A673 (cell line): ENCODE results near the gene P2RX2. TPM values are rescaled to one million over a fixed set of nuclear protein-coding genes. Genes with fewer than 3 reads are reported as not detected.

ENCODE experiments used
- Bru-seq: library from RNA; stranded (reverse); fragments of 400-500 nt; gene quantifications from one replicate; lab custom pipeline; 2021; lab: Mats Ljungman, UMichigan
- BruChase-seq, 2 experiments: library from RNA; stranded (reverse); fragments of 400-500 nt; gene quantifications; one replicate each; lab custom pipeline; 2021; lab: Mats Ljungman, UMichigan
- BruUV-seq: library from RNA; stranded (reverse); fragments of 400-500 nt; replicated peaks from 2 replicates; lab custom pipeline; 2021; lab: Mats Ljungman, UMichigan
- CTCF ChIA-PET: fragments of 300-600 bp; sonication (Branson Sonifier 250); formaldehyde crosslinking; loops from one replicate; lab custom pipeline; 2022; ENCODE audit warnings: antibody characterized with exemption; lab: Charles Lee
- POLR2A ChIA-PET: fragments of 300-600 bp; sonication (Branson Sonifier 250); formaldehyde crosslinking; loops from one replicate; lab custom pipeline; 2022; ENCODE audit warnings: antibody characterized with exemption; ENCODE audit not compliant: low non-redundant PET; lab: Charles Lee
- DNase-seq: peaks from one replicate; pipeline ENCODE4 v3.0.0-alpha.2; 2015; ENCODE audit warnings: low spot score
- H3K27ac ChIP-seq: fragments of 200-600 bp; sonication (generic); 2 replicates; pipeline ENCODE4 v1.5.1; 2016; ENCODE audit warnings: mixed run types, low read depth, mild to moderate bottlenecking, mixed read lengths, antibody characterized with exemption, low read length; ENCODE audit not compliant: poor library complexity, severe bottlenecking
- H3K27me3 ChIP-seq: fragments of 200-600 bp; sonication (generic); replicated peaks from 2 replicates; pipeline ENCODE4 v1.6.1; 2017; ENCODE audit warnings: mixed run types, low read depth, mild to moderate bottlenecking, mixed read lengths, antibody characterized with exemption, low read length; ENCODE audit not compliant: insufficient read depth, poor library complexity
- H3K36me3 ChIP-seq: fragments of 200-600 bp; sonication (generic); 2 replicates; pipeline ENCODE4 v1.6.1; 2016; ENCODE audit warnings: mixed run types, mild to moderate bottlenecking, mixed read lengths, antibody characterized with exemption, low read length; ENCODE audit not compliant: insufficient read depth, poor library complexity, severe bottlenecking
- H3K4me1 ChIP-seq: fragments of 200-600 bp; sonication (generic); 2 replicates; pipeline ENCODE4 v1.6.1; 2017; ENCODE audit warnings: mixed run types, mild to moderate bottlenecking, mixed read lengths, antibody characterized with exemption, low read length; ENCODE audit not compliant: insufficient read depth, poor library complexity, severe bottlenecking
- H3K4me3 ChIP-seq: fragments of 200-600 bp; sonication (generic); 2 replicates; pipeline ENCODE4 v1.5.1; 2016; ENCODE audit warnings: low read depth, mixed run types, mild to moderate bottlenecking, mixed read lengths, low read length; ENCODE audit not compliant: poor library complexity, severe bottlenecking
- H3K9me3 ChIP-seq: fragments of 200-600 bp; sonication (generic); 2 replicates; pipeline ENCODE4 v1.6.1; 2016; ENCODE audit warnings: mixed run types, low read depth, mild to moderate bottlenecking, mixed read lengths, antibody characterized with exemption, low read length; ENCODE audit not compliant: poor library complexity, severe bottlenecking
- CTCF ChIP-seq: fragments of 300-800, 200-600 bp; sonication (generic); conservative IDR thresholded peaks from 2 replicates; pipeline ENCODE4 v1.5.1; 2017; ENCODE audit warnings: low read depth, mild to moderate bottlenecking, antibody characterized with exemption, low read length, moderate library complexity, mixed read lengths
- EZH2 ChIP-seq: fragments of 200-600 bp; sonication (generic); IDR thresholded peaks from 2 replicates; pipeline ENCODE4 v1.6.1; 2017; ENCODE audit warnings: borderline replicate concordance, low read depth, mild to moderate bottlenecking, mixed read lengths, antibody characterized with exemption, low read length; ENCODE audit not compliant: poor library complexity, severe bottlenecking
- intact Hi-C: fragments of 100-400 bp; cut with micrococcal nuclease; formaldehyde crosslinking; loops from one replicate; pipeline ENCODE4 v1.10.0; 2022; ENCODE audit not compliant: unreplicated experiment
- long read RNA-seq: library from polyadenylated mRNA; stranded (forward); transcript quantifications from one replicate; pipeline ENCODE4 v2.0.0, GENCODE V29; 2022
- total RNA-seq: library from RNA; stranded (reverse); gene quantifications from 2 replicates; pipeline ENCODE4 v1.2.3, GENCODE V29; 2021

The P2RX2 gene
- total RNA-seq (0.17 TPM in 1 of 2 replicates, not detected in the other), Bru-seq, nascent RNA (not detected), BruChase-seq, experiment 1, labeled RNA remaining after a 2-hour chase (not detected), BruChase-seq, experiment 2, labeled RNA remaining after a 6-hour chase (percentile 19 among the genes with signal in this experiment)
- long read RNA-seq: 0 reads

- DNase-seq: no peak
- TF ChIP-seq EZH2: no peak
- no peak for TF ChIP-seq CTCF
- H3K27me3 ChIP-seq: peaks cover 37% of the 10 kb centered on the region
- no peak within 1 kb of the TSS for H3K27ac ChIP-seq
- peaks cover 14% of the 10 kb centered on the region for H3K4me1 ChIP-seq
- H3K9me3 ChIP-seq: peaks cover 11% of the 10 kb centered on the region
- H3K4me3 ChIP-seq: peak within 1 kb of the TSS; percentile 37
- H3K36me3 ChIP-seq: peaks cover under 1% of the 10 kb centered on the region
- no TSS peak for BruUV-seq
- ChIA-PET POLR2A (no interaction called here), CTCF (interaction anchor here (0.6 kb wide), 2 partner anchors 12 to 45 kb away, joined by 4 to 6 read pairs; no protein-coding TSS in a partner anchor)
- intact Hi-C loops: no loop called here
Observed at GRCh38 chr12:132618683-132619043, at the start of gene P2RX2. Gene P2RX2 (plus strand): TSS chr12:132618776. CDS start chr12:132618817, 41 bp downstream.

GRCh38 chr12:132568826-132569480 is 49.6 kb upstream of the P2RX2 start:
- BruUV-seq: no TSS peak
- POLR2A ChIA-PET: no interaction called here
- CTCF ChIA-PET: interaction anchor here (1.0 kb wide), 1 partner anchor 153 kb away, joined by 3 read pairs; no protein-coding TSS in a partner anchor

More at GRCh38 chr12:132568826-132569480, 49.6 kb upstream of the P2RX2 start:
- no peaks in the 10 kb centered on the region for H3K27me3 ChIP-seq
- no peak overlapping the region for H3K27ac ChIP-seq
- no peaks in the 10 kb centered on the region for H3K4me1 ChIP-seq
- TF ChIP-seq EZH2: no peak
- TF ChIP-seq CTCF: no peak
- no peak overlapping the region for H3K4me3 ChIP-seq
- H3K9me3 ChIP-seq: no peaks in the 10 kb centered on the region
- H3K36me3 ChIP-seq: peaks cover 30% of the 10 kb centered on the region
- intact Hi-C loops: no loop called here
- DNase-seq: no peak
